Erythroblast (primary cell): Measurements from ENCODE around the gene FCGR3A.
A peak's percentile ranks its signal among the peaks of the same experiment; 100 is the strongest.

Experiments
- DNase-seq, 2 experiments: peaks; one replicate each; lab custom pipeline; 2025; lab: John Stamatoyannopoulos, UW
- GATA1 ChIP-seq: IDR thresholded peaks from 2 replicates; pipeline ENCODE4 v1.6.1; 2011; ENCODE audit warnings: low read depth, mild to moderate bottlenecking, control low read depth, low read length, moderate library complexity
- POLR2A ChIP-seq: IDR thresholded peaks from 2 replicates; pipeline ENCODE4 v1.6.1; 2011; ENCODE audit warnings: mild to moderate bottlenecking, low read length

The FCGR3A gene

GRCh38 chr1:161494091-161494735, 55.4 kb downstream of the FCGR3A start:
- TF ChIP-seq POLR2A (no peak), GATA1 (no peak)
- DNase-seq = peak; percentile 57 to 63

- TF ChIP-seq POLR2A (no peak), GATA1 (no peak)
- DNase-seq = no peak
Observed at GRCh38 chr1:161492827-161493226, 56.8 kb downstream of the FCGR3A start.
